Uterus (tissue), 2 donors: Measurements from ENCODE around the gene OASL.

Experiments
- CTCF ChIP-seq, 4 experiments: fragments of 200-600 bp in 2 of 4; fragments of 450-650 bp in 2 of 4; sonication (generic) in 2 of 4; IDR thresholded peaks; one replicate each; pipeline ENCODE4 v1.5.1; 2016 to 2019; ENCODE audit warnings: antibody characterized with exemption in 4 of 4, mild to moderate bottlenecking in 2 of 4, moderate library complexity in 1 of 4
- POLR2A ChIP-seq, 2 donors: fragments of 450-650 bp; IDR thresholded peaks; one replicate each; pipeline ENCODE4 v1.6.1; 2016; ENCODE audit warnings: antibody characterized with exemption in 2 of 2, mild to moderate bottlenecking in 1 of 2, moderate library complexity in 1 of 2

GRCh38 chr12:121021754-121022153 lies 17.3 kb downstream of the OASL start:
- TF ChIP-seq POLR2A (IDR thresholded peaks at IDR 0.05) (no peak), CTCF (IDR thresholded peaks at IDR 0.05) (no peak)
